GM12865 (cell line): ENCODE measurements around the gene CSK.

Experiments
- DNase-seq: peaks from one replicate; pipeline ENCODE4 v3.0.0; 2010; ENCODE audit warnings: low read depth
- H3K4me3 ChIP-seq: 2 replicates; pipeline ENCODE4 v1.5.1; 2011; ENCODE audit warnings: mild to moderate bottlenecking, low read depth, low read length, control low read depth
- CTCF ChIP-seq: IDR thresholded peaks from 2 replicates; pipeline ENCODE4 v1.5.1; 2011; ENCODE audit warnings: low read length, control low read depth, low read depth, inconsistent platforms; ENCODE audit not compliant: insufficient read depth; ENCODE audit errors: missing control alignments

Gene CSK

GRCh38 chr15:74845208-74845568, 63.3 kb downstream of the CSK start:
- H3K4me3 ChIP-seq, result no peak overlapping the region

GRCh38 chr15:74845581-74845980, 63.7 kb downstream of the CSK start:
- H3K4me3 ChIP-seq, result no peak overlapping the region
- DNase-seq, result no peak
- TF ChIP-seq CTCF, result no peak

More at GRCh38 chr15:74845208-74845568, 63.3 kb downstream of the CSK start:
- DNase-seq, result no peak
- no peak for TF ChIP-seq CTCF

DNA sequence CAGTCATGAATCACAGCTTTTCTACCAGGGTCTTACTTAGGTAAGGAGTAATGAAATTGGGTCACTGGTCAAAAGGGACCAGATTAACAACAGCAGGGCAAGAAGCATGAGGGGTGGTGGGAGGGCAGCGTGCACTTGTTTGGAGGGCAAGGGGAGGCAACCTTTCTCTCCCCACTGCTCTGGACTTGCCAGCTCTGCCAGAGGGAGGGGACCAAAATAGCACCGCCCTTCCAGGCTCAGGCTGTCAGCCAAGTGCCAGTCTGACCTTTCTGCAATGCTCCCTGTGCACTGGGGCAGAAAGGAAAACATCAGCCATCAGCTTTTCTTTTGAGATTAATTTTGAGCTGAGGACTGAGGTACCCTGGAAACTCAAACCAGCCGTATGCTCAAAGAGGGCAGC, 65.6 kb downstream of the CSK start:
- no peak for DNase-seq

GRCh38 chr15:74850393-74850792, 68.5 kb downstream of the CSK start:
- no peak for TF ChIP-seq CTCF
- DNase-seq, result no peak
- H3K4me3 ChIP-seq, result no peak overlapping the region

More for the DNA sequence above, 65.6 kb downstream of the CSK start:
- no peak for TF ChIP-seq CTCF
- no peak overlapping the region for H3K4me3 ChIP-seq

- no peak for DNase-seq
- TF ChIP-seq CTCF, result no peak
- no peak overlapping the region for H3K4me3 ChIP-seq
These were observed 70.1 kb downstream of the CSK start for GRCh38 chr15:74851960-74852359.
